Non-pigmented ciliary epithelial cell (primary cell): ENCODE measurements around the gene ERLIN1.

Source experiments
- DNase-seq: peaks from one replicate; pipeline ENCODE4 v3.0.0-alpha.2; 2010; ENCODE audit warnings: low read depth

Gene ERLIN1

GRCh38 chr10:100185364-100186252 lies at the start of gene ERLIN1:
ERLIN1 (minus strand) TSS chr10:100186029; CDS start chr10:100185626, 403 bp downstream.
- peak; percentile 45 for DNase-seq

DNA sequence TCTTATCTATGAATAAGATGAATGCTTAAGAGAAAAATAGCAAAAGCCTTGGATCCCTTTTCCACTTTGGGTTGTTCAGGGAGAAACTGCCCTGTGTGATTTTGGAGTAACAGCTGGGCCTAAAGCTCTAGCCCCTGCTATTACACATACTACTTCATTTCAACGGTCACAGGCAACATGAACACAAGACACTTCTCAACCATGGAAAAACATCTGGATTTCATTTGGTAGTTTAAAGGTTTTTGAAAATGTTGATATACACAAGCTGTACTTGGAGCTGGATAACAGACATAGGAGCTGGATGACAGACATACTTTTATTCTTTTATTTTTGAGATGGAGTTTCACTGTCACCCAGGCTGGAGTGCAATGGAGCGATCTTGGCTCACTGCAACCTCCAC lies 46.3 kb upstream of the ERLIN1 start:
- DNase-seq = no peak

GRCh38 chr10:100229819-100230422 lies 44.1 kb upstream of the ERLIN1 start:
- no peak for DNase-seq

DNA sequence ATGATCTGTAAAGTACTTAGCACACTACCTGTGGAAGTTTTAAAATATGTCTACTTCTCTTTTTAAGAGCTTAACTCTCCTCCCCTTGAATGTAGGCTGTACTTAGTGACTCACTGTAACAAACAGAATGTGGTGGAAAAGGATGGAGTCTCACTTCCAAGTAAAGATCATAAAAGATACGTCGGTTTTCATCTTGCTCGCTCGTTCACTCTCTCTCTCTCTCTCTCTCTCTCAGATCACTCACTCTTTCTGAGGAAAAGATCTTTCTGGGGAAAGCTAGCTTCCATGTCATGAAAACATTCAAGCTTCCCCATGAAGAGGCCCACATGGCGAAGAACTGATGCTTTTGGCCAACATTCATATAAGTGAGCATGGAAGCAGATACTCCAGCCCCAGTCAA lies 38.0 kb upstream of the ERLIN1 start:
- no peak for DNase-seq

GRCh38 chr10:100222529-100222928 lies 36.7 kb upstream of the ERLIN1 start:
- no peak for DNase-seq

DNA sequence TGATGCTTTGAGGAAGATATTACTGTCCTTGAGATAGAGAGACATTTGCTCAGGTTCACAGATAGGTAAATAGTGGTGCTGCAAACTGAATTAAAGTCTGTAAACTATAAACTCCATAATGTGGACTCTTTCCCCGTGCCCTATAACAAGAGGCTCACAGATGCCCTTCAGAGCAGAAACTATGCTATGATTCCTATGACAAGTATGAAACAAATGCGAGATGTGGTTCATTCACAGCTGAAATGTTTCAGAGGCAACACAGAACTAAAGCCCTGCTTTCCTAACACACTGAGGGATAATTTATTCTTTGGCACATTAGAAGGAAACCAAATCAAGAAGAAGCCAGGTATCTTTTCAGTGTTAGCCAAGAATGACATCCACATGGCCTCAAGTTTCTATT lies 30.2 kb upstream of the ERLIN1 start:
- no peak for DNase-seq

DNA sequence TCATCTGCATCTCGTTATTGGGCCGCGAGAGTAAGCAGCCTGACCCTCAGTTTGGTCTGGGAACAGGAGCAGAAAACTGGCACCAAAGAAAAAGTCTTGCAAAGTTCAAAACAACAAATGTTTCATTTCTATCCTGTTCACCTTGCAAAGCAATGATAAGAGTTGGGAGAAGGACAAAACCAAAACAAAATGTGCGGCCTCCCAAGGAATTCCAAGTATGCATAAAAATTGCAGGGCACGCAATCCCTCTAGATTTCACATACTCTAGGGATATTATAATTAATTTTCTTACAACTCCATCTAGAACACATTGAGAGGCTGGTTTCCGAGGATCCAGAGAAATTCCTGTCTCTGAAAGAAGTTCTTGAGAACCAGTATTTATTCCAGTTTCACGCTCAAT lies 23.5 kb upstream of the ERLIN1 start:
- DNase-seq = no peak

DNA sequence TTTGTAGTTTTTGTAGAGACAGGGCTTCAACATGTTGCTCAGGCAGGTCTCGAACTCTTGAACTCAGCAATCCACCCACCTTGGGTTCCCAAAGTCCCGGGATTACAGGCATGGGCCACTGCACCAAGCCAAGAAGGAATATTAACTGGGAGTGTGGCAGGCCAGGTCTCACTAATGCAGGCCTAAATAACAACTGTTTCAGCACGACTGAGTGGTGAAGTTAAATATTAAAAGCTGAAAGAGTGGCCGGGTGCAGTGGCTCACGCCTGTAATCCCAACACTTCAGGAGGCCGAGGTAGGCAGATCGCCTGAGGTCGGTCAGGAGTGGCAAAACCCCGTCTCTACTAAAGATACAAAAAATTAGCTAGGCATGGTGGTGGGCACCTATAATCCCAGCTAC lies 22.4 kb upstream of the ERLIN1 start:
- no peak for DNase-seq

- DNase-seq = no peak
Measured at GRCh38 chr10:100204370-100204769, 18.5 kb upstream of the ERLIN1 start.

- DNase-seq = no peak
Measured at GRCh38 chr10:100201549-100201948, 15.7 kb upstream of the ERLIN1 start.

- no peak for DNase-seq
Measured at GRCh38 chr10:100194711-100195110, 8.9 kb upstream of the ERLIN1 start.

GRCh38 chr10:100192350-100192749 lies 6.5 kb upstream of the ERLIN1 start:
- no peak for DNase-seq

GRCh38 chr10:100186253-100187212 lies 704 bp upstream of the ERLIN1 start:
- no peak for DNase-seq

DNA sequence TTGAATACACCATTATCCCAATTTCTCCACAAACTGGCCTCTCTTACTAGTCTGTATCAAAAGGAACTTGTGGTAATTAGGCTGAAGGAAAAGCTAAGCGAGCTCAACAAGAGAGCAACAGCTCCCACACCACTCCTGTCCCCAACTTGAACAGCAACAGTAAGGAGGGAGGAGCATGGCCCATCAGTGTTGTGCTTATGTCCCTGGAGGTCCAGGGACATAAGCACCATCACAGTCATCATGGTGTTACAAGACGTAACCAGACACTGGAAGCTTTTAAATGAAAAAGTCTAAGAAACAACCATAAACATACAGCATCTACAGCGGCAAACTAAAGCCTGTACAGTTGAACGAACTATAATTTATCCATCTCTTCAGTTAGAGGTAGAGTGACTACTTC lies 989 bp downstream of the ERLIN1 start:
- no peak for DNase-seq

DNA sequence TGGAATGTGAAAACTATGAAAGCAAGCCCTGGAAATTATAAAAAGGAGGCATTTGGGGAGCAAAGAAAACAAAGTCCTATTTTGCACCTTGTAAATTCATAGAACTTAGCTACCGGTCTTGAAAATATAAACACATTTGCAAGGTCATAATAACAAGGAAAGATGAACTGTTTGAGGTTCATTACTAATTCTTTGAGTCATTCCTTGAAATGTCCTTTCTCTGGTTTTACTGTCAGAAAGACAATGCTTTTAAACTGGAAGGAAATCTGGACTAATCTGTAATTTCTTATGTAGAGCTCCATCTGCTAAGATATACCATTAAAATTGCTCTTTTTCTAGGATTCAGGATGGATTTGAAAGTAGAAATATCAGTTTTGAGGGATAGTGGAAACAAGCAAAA lies 1.4 kb downstream of the ERLIN1 start:
- no peak for DNase-seq

- no peak for DNase-seq
Measured at GRCh38 chr10:100183481-100183880, 2.3 kb downstream of the ERLIN1 start.

DNA sequence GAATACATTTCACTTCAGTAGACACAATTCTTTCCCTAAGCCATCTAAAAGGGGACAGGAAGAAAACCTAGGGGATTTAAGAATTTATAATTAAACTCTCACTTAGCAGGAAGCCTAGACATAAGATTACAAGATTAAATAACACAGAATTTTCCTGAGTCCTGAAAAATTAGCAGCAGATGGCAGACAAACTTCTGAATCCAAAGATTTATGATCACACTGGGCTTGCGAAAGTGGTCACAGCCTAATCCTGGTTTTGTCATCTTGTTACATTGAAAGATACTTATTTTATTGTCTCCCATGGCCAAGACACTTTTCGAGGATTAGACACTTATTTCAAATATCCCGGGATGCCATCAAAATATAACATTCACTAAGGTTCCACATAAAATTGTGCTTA lies 2.9 kb downstream of the ERLIN1 start:
- no peak for DNase-seq

DNA sequence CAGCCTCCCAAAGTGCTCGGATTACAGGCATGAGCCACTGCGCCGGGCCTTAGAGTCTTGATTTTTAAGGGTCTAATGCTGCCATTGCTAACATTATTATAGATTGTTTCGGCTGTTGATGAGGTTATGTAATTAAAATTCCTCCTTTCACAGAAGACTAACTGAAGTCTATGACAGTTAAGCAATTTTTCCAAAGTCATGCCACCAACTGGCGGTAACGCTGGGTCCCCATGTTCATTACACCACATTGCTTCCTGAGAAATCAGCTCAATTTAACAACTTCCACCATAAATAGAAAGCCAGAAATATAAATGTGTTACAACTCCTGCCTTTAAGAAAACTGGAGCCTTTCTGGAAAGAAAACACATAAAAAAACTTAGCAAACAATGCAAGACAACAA lies 3.5 kb downstream of the ERLIN1 start:
- DNase-seq = no peak

DNA sequence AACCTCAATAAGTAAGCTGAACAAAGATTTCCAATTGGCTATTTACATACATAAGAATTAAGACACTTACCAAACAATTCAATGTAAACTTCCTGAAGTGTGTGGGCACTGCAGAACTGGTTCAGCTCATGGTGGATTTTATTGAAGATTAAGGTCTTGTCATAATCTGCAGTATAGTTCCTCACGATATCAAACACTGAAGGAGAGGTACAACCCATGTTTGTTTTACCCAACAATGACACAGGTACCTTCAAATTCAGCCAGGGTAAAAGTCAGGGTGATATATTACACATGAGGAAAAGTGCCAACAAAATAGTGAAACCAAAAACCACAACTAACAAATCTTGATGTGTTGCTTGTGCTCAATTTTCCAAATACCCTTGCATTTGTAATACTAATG lies 10.0 kb downstream of the ERLIN1 start:
- DNase-seq = no peak

DNA sequence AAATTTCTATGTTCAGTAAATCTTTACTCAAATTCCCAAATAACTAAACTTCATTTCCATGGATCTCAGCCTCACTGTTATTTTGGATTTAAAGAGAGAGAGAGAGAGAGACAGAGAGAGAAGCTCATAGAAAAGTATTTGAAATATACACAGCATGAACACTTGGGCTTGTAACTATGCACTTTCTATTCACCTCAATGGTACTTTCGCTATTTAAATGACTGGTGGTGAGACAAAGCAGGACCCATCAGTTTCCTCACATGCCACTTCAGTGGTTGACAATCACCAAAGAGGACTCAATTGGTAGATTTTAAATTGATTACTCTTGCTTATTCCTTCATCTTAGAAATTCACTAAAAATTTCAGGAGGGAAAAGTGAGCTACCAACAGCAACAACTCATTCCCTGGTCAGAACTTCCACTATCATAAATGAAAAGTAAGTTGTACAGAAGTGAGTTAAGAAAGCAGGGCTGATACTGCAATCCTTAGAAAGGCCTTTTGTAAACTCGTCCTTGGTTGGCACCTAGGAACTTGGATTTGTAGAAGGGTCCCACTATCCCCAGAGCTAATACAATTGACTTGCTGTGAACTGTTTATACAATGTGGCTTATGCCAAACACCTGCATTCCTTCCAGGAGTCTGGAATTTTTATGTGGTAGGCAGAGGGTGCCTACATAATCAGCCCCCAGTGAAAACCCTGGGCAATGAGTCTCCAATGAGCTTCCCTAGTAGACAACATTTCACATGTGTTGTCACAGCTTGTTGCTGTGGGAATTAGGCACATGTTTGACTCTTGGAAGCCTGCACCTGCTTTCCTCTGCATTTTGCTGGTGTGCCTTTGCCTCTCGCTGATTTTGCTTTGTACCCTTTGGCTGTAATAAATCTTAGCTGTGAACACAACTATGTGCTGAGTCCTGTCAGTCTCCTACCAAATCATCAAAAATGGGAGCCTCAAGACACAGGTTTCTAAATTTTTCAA lies 10.8 kb downstream of the ERLIN1 start:
- no peak for DNase-seq

DNA sequence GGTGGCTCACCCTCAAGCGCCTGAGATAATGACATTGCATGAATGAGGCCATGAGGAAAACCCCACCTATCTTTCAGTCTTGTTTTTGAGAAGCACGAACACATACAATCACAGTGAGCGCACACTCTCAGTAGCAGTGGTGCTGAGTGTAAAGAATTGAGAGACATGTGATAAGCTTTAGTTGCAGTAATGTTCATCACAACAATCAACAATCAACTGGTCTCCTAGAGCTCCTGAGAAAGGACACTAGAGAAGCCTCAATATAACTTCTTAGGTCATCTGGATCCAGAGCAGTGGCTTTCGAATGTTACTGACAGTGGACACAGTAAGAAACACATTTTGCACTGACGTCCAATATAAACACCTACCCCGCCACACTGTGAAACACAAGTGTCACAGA lies 12.8 kb downstream of the ERLIN1 start:
- no peak for DNase-seq
